Mesenchymal stem cell (in vitro differentiated cells and primary cell): Measurements from ENCODE around the gene C11orf52.

Experiments used
- DNase-seq: peaks from one replicate; pipeline ENCODE4 v3.0.0-alpha.2; 2013
- H2AFZ ChIP-seq: one replicate; pipeline ENCODE4 v1.6.1; 2013; ENCODE audit warnings: low read depth, mild to moderate bottlenecking, control low read depth, inconsistent platforms, low read length, moderate library complexity
- H2AK5ac ChIP-seq: 2 replicates; pipeline ENCODE4 v1.6.1; 2013; ENCODE audit warnings: low read length, moderate library complexity, mild to moderate bottlenecking, inconsistent platforms; ENCODE audit not compliant: severe bottlenecking
- H2BK120ac ChIP-seq: one replicate; pipeline ENCODE4 v1.6.1; 2013; ENCODE audit warnings: low read depth, mild to moderate bottlenecking, inconsistent platforms, low read length, moderate library complexity
- H2BK12ac ChIP-seq, 2 experiments: one replicate each; pipeline ENCODE4 v1.6.1; 2013; ENCODE audit warnings: inconsistent platforms in 2 of 2, low read length in 2 of 2, mild to moderate bottlenecking in 2 of 2, moderate library complexity in 2 of 2, control low read depth in 1 of 2
- H2BK15ac ChIP-seq: one replicate; pipeline ENCODE4 v1.6.1; 2013; ENCODE audit warnings: mild to moderate bottlenecking, low read depth, inconsistent platforms; ENCODE audit not compliant: poor library complexity, severe bottlenecking
- H2BK5ac ChIP-seq: 2 replicates; pipeline ENCODE4 v1.6.1; 2013; ENCODE audit warnings: low read depth, mild to moderate bottlenecking, low read length, control low read depth, inconsistent platforms; ENCODE audit not compliant: poor library complexity, severe bottlenecking
- H3K14ac ChIP-seq, 2 experiments: one replicate each; pipeline ENCODE4 v1.6.1; 2013; ENCODE audit warnings: inconsistent platforms in 2 of 2, low read length in 2 of 2, control low read depth in 1 of 2, mild to moderate bottlenecking in 1 of 2, moderate library complexity in 1 of 2
- H3K18ac ChIP-seq, 2 experiments: one replicate each; pipeline ENCODE4 v1.6.1; 2013; ENCODE audit warnings: inconsistent platforms in 2 of 2, low read length in 2 of 2, control low read depth in 1 of 2, low read depth in 1 of 2, mild to moderate bottlenecking in 1 of 2
- H3K23ac ChIP-seq, 2 experiments: one replicate each; pipeline ENCODE4 v1.6.1; 2013; ENCODE audit warnings: inconsistent platforms in 2 of 2, low read length in 2 of 2, mild to moderate bottlenecking in 2 of 2, moderate library complexity in 2 of 2, control low read depth in 1 of 2
- H3K27ac ChIP-seq: 2 replicates; pipeline ENCODE4 v1.5.1; 2013; ENCODE audit warnings: mild to moderate bottlenecking, moderate library complexity, low read length, control low read depth, inconsistent platforms; ENCODE audit not compliant: poor library complexity, severe bottlenecking
- H3K27me3 ChIP-seq, 2 experiments: 2 replicates each; pipeline versions ENCODE4 v1.6.1 to v1.7.0; 2013; ENCODE audit warnings: low read length in 2 of 2, mild to moderate bottlenecking in 2 of 2, moderate library complexity in 2 of 2, control low read depth in 1 of 2, inconsistent platforms in 1 of 2; ENCODE audit not compliant: control insufficient read depth in 1 of 2, insufficient read depth in 1 of 2
- H3K36me3 ChIP-seq, 2 experiments: 2 replicates each; pipeline versions ENCODE4 v1.6.1 to v1.7.0; 2013; ENCODE audit warnings: low read length in 2 of 2, control low read depth in 1 of 2, inconsistent platforms in 1 of 2, low read depth in 1 of 2, mild to moderate bottlenecking in 1 of 2; ENCODE audit not compliant: insufficient read depth in 2 of 2, control insufficient read depth in 1 of 2
- H3K4ac ChIP-seq, 2 experiments: one replicate each; pipeline ENCODE4 v1.6.1; 2013; ENCODE audit warnings: inconsistent platforms in 2 of 2, low read length in 2 of 2, mild to moderate bottlenecking in 2 of 2, moderate library complexity in 2 of 2, control low read depth in 1 of 2, low read depth in 1 of 2
- H3K4me1 ChIP-seq: 2 replicates; pipeline ENCODE4 v1.6.1; 2013; ENCODE audit warnings: low read depth, low read length, control low read depth; ENCODE audit not compliant: control insufficient read depth, insufficient read depth
- H3K4me2 ChIP-seq: 2 replicates; pipeline ENCODE4 v1.6.1; 2013; ENCODE audit warnings: low read length, mild to moderate bottlenecking, inconsistent platforms; ENCODE audit not compliant: poor library complexity, severe bottlenecking
- H3K4me3 ChIP-seq, 2 experiments: 2 replicates each; pipeline versions ENCODE4 v1.5.1 to v1.7.0; 2013; ENCODE audit warnings: low read length in 2 of 2, mild to moderate bottlenecking in 2 of 2, control low read depth in 1 of 2, low read depth in 1 of 2; ENCODE audit not compliant: insufficient read depth in 1 of 2
- H3K79me1 ChIP-seq: replicated peaks from 2 replicates; pipeline ENCODE4 v1.6.1; 2013; ENCODE audit warnings: mild to moderate bottlenecking, control low read depth, low read length, inconsistent platforms; ENCODE audit not compliant: poor library complexity, severe bottlenecking
- H3K9ac ChIP-seq: 2 replicates; pipeline ENCODE4 v1.7.0; 2013; ENCODE audit warnings: mild to moderate bottlenecking, low read length, moderate library complexity
- H3K9me3 ChIP-seq: 2 replicates; pipeline ENCODE4 v1.7.0; 2013; ENCODE audit warnings: mild to moderate bottlenecking, low read length; ENCODE audit not compliant: control insufficient read depth
- H4K8ac ChIP-seq: one replicate; pipeline ENCODE4 v1.6.1; 2013; ENCODE audit warnings: inconsistent platforms, mild to moderate bottlenecking, low read length, moderate library complexity
- H4K91ac ChIP-seq: one replicate; pipeline ENCODE4 v1.6.1; 2013; ENCODE audit warnings: mild to moderate bottlenecking, low read length, inconsistent platforms
- WGBS: methylation state at CpG from one replicate; pipeline ENCODE4 v1.1.7; 2013; ENCODE audit warnings: mixed read lengths; 5-methylcytosine and 5-hydroxymethylcytosine counted together

Gene C11orf52

DNA sequence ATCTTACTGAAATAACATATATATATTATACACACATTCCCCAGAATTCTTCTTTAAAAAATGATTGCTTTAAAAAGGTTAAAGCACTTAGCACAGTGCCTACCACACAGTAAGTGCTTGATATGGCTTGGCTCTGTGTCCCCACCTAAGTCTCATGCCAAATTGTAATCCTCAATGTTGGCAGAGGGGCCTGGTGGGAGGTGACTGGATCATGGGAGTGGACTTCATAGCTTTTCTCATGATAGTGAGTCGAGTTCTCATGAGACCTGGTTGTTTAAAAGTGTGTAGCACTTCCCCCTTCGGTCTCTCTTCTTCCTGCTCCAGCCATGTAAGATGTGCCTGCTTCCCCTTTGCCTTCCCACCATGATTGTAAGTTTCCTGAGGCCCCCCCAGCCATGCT is 13.3 kb upstream of the C11orf52 start:
- Histone ChIP-seq H2AK5ac (no peak overlapping the region), H3K27ac (no peak overlapping the region), H3K4me1 (no peaks in the 10 kb centered on the region), H3K79me1 (no peaks in the 10 kb centered on the region), H3K9me3 (no peaks in the 10 kb centered on the region), H3K27me3 (peaks cover 0 to 10% of the 10 kb centered on the region in 2 experiments), H3K4me3 (no peak overlapping the region), H3K23ac (no peak overlapping the region), H4K8ac (no peak overlapping the region), H3K36me3 (peaks cover 0 to 31% of the 10 kb centered on the region in 2 experiments), H3K4me2 (no peak overlapping the region), H3K4ac (no peak overlapping the region), H3K14ac (no peak overlapping the region), H3K18ac (no peak overlapping the region), H2BK12ac (no peak overlapping the region), H4K91ac (no peak overlapping the region), H2BK15ac (no peak overlapping the region), H2AFZ (no peak overlapping the region), H2BK5ac (no peak overlapping the region), H3K9ac (no peak overlapping the region), H2BK120ac (no peak overlapping the region)
- DNase-seq: no peak
- 74% methylated on average over 2 of the region's 2 CpGs for WGBS

DNA sequence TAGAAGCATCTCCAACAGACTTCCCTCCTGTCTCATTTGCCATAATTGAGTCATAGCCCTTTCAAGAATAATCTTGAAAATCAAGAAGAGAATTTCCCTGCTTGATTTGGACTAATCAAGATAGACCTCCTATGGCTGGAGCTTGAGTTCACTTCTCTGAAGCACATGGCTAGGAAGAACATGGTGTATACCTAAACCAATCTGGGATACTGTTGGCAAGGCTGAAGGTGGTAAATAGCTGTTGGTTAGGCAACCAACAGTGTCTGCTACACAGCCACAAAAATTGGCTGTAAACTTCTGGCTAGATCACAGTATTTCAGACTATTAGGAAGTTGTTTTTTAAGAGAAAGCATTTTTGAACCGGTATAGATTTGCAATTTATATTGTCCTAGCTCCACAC is 12.0 kb upstream of the C11orf52 start:
- Histone ChIP-seq H3K36me3 (peaks cover 0 to 40% of the 10 kb centered on the region in 2 experiments), H3K23ac (no peak overlapping the region), H3K27me3 (peaks cover 0 to 20% of the 10 kb centered on the region in 2 experiments)

DNA sequence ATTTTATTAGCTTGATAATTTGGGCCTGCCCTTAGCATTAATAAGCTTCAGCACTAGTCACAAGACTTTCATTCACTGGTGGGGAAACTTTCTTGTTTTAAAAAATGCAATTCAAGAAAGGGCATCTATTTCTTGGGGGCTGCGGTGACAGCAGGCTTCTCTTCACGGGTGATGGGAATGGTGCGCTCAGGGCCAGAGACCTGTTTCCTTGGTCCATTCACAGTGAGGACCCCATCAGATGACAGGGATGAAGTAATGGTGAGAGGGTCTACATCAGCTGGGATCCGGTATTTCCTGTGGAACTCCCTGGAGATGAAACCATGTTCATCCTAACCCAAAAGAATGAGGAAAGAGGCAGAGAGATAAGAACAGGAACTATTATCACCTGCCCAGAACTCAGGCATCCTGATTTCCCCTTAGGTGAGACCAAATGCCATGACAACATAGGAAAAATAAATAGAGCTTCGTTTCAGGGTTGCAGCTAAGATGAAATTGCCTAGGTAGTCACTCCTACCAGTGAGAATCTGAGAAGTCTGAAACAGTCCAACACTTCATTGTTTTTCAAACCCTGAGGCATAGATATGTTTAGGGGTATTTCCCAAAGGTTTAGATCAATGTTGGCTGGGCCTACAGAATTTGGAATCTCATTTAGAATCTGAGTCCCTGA is 9.9 kb upstream of the C11orf52 start:
- H2BK12ac ChIP-seq: no peak overlapping the region
- H3K9ac ChIP-seq: peak overlapping the region; percentile 97
- H2AK5ac ChIP-seq: no peak overlapping the region
- H3K9me3 ChIP-seq: no peaks in the 10 kb centered on the region
- H3K18ac ChIP-seq: no peak overlapping the region
- no peak overlapping the region for H3K14ac ChIP-seq
- H3K36me3 ChIP-seq: peaks cover 0 to 40% of the 10 kb centered on the region in 2 experiments
- WGBS: 91% methylated on average over 5 of the region's 5 CpGs
- no peak overlapping the region for H4K8ac ChIP-seq
- no peak for DNase-seq
- H3K23ac ChIP-seq: no peak overlapping the region
- H3K27me3 ChIP-seq: peaks cover 0 to 17% of the 10 kb centered on the region in 2 experiments
- H3K4ac ChIP-seq: no peak overlapping the region
- H4K91ac ChIP-seq: no peak overlapping the region
- no peaks in the 10 kb centered on the region for H3K79me1 ChIP-seq
- no peak overlapping the region for H3K4me3 ChIP-seq
- no peak overlapping the region for H2BK15ac ChIP-seq
- H3K4me1 ChIP-seq: peaks cover 10% of the 10 kb centered on the region
- H2AFZ ChIP-seq: no peak overlapping the region
- no peak overlapping the region for H3K27ac ChIP-seq
- no peak overlapping the region for H2BK120ac ChIP-seq
- no peak overlapping the region for H2BK5ac ChIP-seq
- H3K4me2 ChIP-seq: no peak overlapping the region

More for the DNA sequence above, 12.0 kb upstream of the C11orf52 start:
- H2AK5ac ChIP-seq: no peak overlapping the region
- H4K91ac ChIP-seq: no peak overlapping the region
- no peak overlapping the region for H3K4me2 ChIP-seq
- H4K8ac ChIP-seq: no peak overlapping the region
- no peak overlapping the region for H2AFZ ChIP-seq
- H3K4me1 ChIP-seq: no peaks in the 10 kb centered on the region
- H3K4ac ChIP-seq: no peak overlapping the region
- H2BK120ac ChIP-seq: no peak overlapping the region
- H2BK5ac ChIP-seq: no peak overlapping the region
- no peak for DNase-seq
- no peak overlapping the region for H3K18ac ChIP-seq
- no peak overlapping the region for H2BK15ac ChIP-seq
- no peaks in the 10 kb centered on the region for H3K79me1 ChIP-seq
- no peak overlapping the region for H3K14ac ChIP-seq
- no peak overlapping the region for H3K4me3 ChIP-seq
- no CpG with 5 or more reads among the region's 1 CpG for WGBS
- H3K9me3 ChIP-seq: no peaks in the 10 kb centered on the region
- no peak overlapping the region for H3K9ac ChIP-seq
- no peak overlapping the region for H2BK12ac ChIP-seq
- H3K27ac ChIP-seq: no peak overlapping the region

DNA sequence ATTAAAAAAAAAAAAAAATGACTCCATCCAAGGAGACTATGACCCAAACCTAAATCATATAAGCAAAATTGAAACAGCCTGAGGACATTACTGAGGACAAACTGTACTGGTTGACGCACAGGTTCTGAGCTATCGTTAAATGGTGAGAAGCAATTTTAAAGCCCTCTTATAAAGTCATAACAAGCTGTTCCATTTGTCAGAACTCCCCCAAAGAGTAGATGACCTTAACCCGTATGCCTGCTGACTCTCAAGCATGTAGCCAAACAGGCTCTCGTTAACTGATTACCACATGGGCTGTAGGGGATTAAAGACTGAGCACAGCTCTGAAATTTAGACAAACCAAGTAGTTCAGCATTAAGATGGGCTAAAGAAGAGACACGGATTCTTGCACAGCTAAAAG is 9.3 kb upstream of the C11orf52 start:
- Histone ChIP-seq H2AFZ (no peak overlapping the region), H3K9me3 (no peaks in the 10 kb centered on the region), H3K4me3 (peak overlapping the region in 1 of 2 experiments; percentile 0), H3K14ac (no peak overlapping the region), H3K4me2 (no peak overlapping the region), H3K27ac (no peak overlapping the region), H3K27me3 (peaks cover 0 to 17% of the 10 kb centered on the region in 2 experiments), H2AK5ac (no peak overlapping the region), H2BK12ac (no peak overlapping the region), H3K9ac (peak overlapping the region; percentile 97), H3K36me3 (peaks cover 0 to 40% of the 10 kb centered on the region in 2 experiments), H4K8ac (no peak overlapping the region), H4K91ac (no peak overlapping the region), H2BK120ac (no peak overlapping the region), H3K4me1 (peaks cover 10% of the 10 kb centered on the region), H3K79me1 (no peaks in the 10 kb centered on the region), H3K18ac (no peak overlapping the region), H2BK5ac (no peak overlapping the region), H2BK15ac (no peak overlapping the region), H3K4ac (no peak overlapping the region), H3K23ac (no peak overlapping the region)
- DNase-seq: no peak
- WGBS: 87% methylated on average over 5 of the region's 5 CpGs
